ENCODE data around the gene PGF. TPM values are rescaled to one million over a fixed set of nuclear protein-coding genes. Genes with fewer than 3 reads are reported as not detected.

Gene PGF
- total RNA-seq, 1 experiment from 2014 or later = 6.4 TPM

GRCh38 chr14:74968811-74969210 lies 13.4 kb upstream of the PGF start:
- Histone ChIP-seq H3K4me2 (ENCODE audit: low read length) (no peak overlapping the region), H3K9me3 (ENCODE audit: control insufficient read depth in 1 of 2, insufficient read depth in 1 of 2, low read depth in 1 of 2, low read length in 2 of 2) (no peaks in the 10 kb centered on the region), H3K36me3 (ENCODE audit: control insufficient read depth in 1 of 2, insufficient read depth in 2 of 2, low read length in 2 of 2) (no peaks in the 10 kb centered on the region), H3K9me2 (ENCODE audit: insufficient read depth) (no peaks in the 10 kb centered on the region), H3K27me3 (ENCODE audit: insufficient read depth, low read length) (no peaks in the 10 kb centered on the region), H3K4me3 (replicated peaks in 1 of 2; ENCODE audit: low read depth in 1 of 2, low read length in 2 of 2) (no peak overlapping the region), H3K4me1 (ENCODE audit: control insufficient read depth in 1 of 2, insufficient read depth in 2 of 2, low read length in 2 of 2) (no peaks in the 10 kb centered on the region), H2AFZ (ENCODE audit: low read depth, low read length, poor library complexity, severe bottlenecking) (no peak overlapping the region), H3K79me2 (ENCODE audit: insufficient read depth, low read length) (no peaks in the 10 kb centered on the region), H4K20me1 (ENCODE audit: insufficient read depth) (no peaks in the 10 kb centered on the region), H3K9ac (ENCODE audit: low read length) (no peak overlapping the region), H3K27ac (ENCODE audit: low read depth, low read length) (no peak overlapping the region)
- TF ChIP-seq CEBPB (IDR thresholded peaks at IDR 0.05; ENCODE audit: low read depth) = no peak
- no peak for TF ChIP-seq CBX3 (IDR thresholded peaks at IDR 0.05; ENCODE audit: low read depth)
- TF ChIP-seq SRF (IDR thresholded peaks at IDR 0.05; ENCODE audit: low read depth) = no peak
- no peak for TF ChIP-seq FOSL1 (IDR thresholded peaks at IDR 0.05; ENCODE audit: low read depth)
- TF ChIP-seq POLR2AphosphoS5 (IDR thresholded peaks at IDR 0.05; ENCODE audit: low read depth, low read length) = no peak
- no peak for TF ChIP-seq RAD21 (IDR thresholded peaks at IDR 0.05; ENCODE audit: low read depth)
- no peak for TF ChIP-seq JUND (IDR thresholded peaks at IDR 0.05)
- TF ChIP-seq POLR2A (IDR thresholded peaks at IDR 0.05; ENCODE audit: borderline replicate concordance, extremely low read depth, insufficient read depth, insufficient read length) = no peak
- TF ChIP-seq, protein P1, sequence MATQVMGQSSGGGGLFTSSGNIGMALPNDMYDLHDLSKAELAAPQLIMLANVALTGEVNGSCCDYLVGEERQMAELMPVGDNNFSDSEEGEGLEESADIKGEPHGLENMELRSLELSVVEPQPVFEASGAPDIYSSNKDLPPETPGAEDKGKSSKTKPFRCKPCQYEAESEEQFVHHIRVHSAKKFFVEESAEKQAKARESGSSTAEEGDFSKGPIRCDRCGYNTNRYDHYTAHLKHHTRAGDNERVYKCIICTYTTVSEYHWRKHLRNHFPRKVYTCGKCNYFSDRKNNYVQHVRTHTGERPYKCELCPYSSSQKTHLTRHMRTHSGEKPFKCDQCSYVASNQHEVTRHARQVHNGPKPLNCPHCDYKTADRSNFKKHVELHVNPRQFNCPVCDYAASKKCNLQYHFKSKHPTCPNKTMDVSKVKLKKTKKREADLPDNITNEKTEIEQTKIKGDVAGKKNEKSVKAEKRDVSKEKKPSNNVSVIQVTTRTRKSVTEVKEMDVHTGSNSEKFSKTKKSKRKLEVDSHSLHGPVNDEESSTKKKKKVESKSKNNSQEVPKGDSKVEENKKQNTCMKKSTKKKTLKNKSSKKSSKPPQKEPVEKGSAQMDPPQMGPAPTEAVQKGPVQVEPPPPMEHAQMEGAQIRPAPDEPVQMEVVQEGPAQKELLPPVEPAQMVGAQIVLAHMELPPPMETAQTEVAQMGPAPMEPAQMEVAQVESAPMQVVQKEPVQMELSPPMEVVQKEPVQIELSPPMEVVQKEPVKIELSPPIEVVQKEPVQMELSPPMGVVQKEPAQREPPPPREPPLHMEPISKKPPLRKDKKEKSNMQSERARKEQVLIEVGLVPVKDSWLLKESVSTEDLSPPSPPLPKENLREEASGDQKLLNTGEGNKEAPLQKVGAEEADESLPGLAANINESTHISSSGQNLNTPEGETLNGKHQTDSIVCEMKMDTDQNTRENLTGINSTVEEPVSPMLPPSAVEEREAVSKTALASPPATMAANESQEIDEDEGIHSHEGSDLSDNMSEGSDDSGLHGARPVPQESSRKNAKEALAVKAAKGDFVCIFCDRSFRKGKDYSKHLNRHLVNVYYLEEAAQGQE (IDR thresholded peaks at IDR 0.05; ENCODE audit: low read depth) = no peak
- TF ChIP-seq EGR1 (IDR thresholded peaks at IDR 0.05; ENCODE audit: low read depth) = no peak
- TF ChIP-seq SIN3A (IDR thresholded peaks at IDR 0.05; ENCODE audit: low read depth) = no peak
- TF ChIP-seq, protein P2, sequence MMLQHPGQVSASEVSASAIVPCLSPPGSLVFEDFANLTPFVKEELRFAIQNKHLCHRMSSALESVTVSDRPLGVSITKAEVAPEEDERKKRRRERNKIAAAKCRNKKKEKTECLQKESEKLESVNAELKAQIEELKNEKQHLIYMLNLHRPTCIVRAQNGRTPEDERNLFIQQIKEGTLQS (IDR thresholded peaks at IDR 0.05) = no peak
- TF ChIP-seq, protein P3, sequence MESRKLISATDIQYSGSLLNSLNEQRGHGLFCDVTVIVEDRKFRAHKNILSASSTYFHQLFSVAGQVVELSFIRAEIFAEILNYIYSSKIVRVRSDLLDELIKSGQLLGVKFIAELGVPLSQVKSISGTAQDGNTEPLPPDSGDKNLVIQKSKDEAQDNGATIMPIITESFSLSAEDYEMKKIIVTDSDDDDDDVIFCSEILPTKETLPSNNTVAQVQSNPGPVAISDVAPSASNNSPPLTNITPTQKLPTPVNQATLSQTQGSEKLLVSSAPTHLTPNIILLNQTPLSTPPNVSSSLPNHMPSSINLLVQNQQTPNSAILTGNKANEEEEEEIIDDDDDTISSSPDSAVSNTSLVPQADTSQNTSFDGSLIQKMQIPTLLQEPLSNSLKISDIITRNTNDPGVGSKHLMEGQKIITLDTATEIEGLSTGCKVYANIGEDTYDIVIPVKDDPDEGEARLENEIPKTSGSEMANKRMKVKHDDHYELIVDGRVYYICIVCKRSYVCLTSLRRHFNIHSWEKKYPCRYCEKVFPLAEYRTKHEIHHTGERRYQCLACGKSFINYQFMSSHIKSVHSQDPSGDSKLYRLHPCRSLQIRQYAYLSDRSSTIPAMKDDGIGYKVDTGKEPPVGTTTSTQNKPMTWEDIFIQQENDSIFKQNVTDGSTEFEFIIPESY (IDR thresholded peaks at IDR 0.05; ENCODE audit: extremely low read depth, insufficient replicate concordance, low read length) = no peak
- CTCF ChIA-PET = interaction anchor here (2.3 kb wide), 1 partner anchor 23 kb away, joined by 7 read pairs; no protein-coding TSS in a partner anchor
- POLR2A ChIA-PET = no interaction called here
- ATAC-seq (no peak), DNase-seq (ENCODE audit: low read depth, low spot score) (no peak)
- no TSS peak for BruUV-seq (replicated peaks)
- intact Hi-C loops (cut with micrococcal nuclease) = no loop called here
- RAD21 ChIA-PET (ENCODE audit: low non-redundant PET in 1 of 2, low total read pairs in 2 of 2, uncharacterized antibody in 2 of 2, unreplicated experiment in 2 of 2) = no interaction called here
